Subcutaneous adipose tissue (tissue), 4 donors: ENCODE data around the gene JMJD1C. TPM values are rescaled to one million over a fixed set of nuclear protein-coding genes. Genes with fewer than 3 reads are reported as not detected.

Source experiments
- total RNA-seq, 4 donors: library from RNA; depleted of rRNA; stranded (reverse); fragments of >200 nt; gene quantifications; one replicate each; pipeline ENCODE4 v1.1.0, GENCODE V29; 2016
- TF ChIP-seq, protein P1 (sequence below): fragments of 450-650 bp; IDR thresholded peaks from one replicate; pipeline ENCODE4 v1.5.1; 2016; ENCODE audit warnings: low read depth, mild to moderate bottlenecking, control low read depth, antibody characterized with exemption, moderate library complexity

The JMJD1C gene
- total RNA-seq, 4 donors from 2014 or later, result 106 to 178 (median 171) TPM

DNA sequence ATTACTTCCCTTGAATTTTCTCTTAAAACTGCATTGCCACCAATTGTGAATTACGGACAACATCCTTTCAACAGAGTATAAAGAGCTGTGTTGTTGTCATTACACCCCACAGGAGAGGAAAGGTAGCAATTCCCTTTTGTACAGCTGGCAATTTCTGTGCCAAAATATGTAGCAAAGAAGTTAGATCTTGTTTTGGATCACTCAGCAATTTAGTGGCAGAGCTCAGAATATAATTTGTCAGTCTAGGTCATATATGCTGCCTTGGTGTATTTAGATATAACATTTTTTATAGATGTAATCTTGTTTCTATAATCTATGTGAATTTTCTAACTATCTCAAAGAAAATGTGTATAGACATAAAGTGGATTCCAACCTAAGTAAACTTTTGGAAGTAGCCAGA is 293.9 kb downstream of the JMJD1C start:
- TF ChIP-seq, protein P1, sequence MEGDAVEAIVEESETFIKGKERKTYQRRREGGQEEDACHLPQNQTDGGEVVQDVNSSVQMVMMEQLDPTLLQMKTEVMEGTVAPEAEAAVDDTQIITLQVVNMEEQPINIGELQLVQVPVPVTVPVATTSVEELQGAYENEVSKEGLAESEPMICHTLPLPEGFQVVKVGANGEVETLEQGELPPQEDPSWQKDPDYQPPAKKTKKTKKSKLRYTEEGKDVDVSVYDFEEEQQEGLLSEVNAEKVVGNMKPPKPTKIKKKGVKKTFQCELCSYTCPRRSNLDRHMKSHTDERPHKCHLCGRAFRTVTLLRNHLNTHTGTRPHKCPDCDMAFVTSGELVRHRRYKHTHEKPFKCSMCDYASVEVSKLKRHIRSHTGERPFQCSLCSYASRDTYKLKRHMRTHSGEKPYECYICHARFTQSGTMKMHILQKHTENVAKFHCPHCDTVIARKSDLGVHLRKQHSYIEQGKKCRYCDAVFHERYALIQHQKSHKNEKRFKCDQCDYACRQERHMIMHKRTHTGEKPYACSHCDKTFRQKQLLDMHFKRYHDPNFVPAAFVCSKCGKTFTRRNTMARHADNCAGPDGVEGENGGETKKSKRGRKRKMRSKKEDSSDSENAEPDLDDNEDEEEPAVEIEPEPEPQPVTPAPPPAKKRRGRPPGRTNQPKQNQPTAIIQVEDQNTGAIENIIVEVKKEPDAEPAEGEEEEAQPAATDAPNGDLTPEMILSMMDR, result no peak

GRCh38 chr10:63171255-63171855 is 294.4 kb downstream of the JMJD1C start:
- TF ChIP-seq, protein P1, result no peak

- TF ChIP-seq, protein P1, result no peak
These were observed 296.2 kb downstream of the JMJD1C start for GRCh38 chr10:63169624-63170023.

- TF ChIP-seq, protein P1, result no peak
These were observed 296.8 kb downstream of the JMJD1C start for GRCh38 chr10:63168821-63169462.

DNA sequence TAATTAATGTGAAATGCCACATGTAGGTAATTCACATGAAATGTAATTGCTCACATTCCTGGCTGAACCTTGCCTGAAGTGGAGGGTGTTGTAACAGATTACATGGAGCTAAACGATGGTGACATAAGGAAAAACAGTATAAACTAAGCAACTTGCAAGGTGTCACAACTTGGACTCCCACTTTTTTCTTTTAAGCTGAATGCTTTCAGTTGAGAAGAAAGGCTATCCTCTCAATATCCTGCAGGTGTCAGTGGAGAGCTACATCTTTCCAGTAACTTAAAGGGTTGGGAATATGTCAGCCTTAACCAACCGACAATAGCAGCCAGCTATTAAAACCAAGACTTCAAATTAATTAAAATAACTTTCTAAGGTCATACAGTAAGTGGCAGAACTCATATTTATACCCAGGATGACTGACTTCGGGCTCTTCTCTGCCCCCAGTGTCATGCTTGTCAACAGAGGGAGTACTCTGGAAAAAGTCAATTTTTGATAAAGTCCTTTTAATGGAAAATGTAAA is 299.0 kb downstream of the JMJD1C start:
- TF ChIP-seq, protein P1, result no peak

- TF ChIP-seq, protein P1, result no peak
These were observed 300.5 kb downstream of the JMJD1C start for GRCh38 chr10:63165249-63165648.

- TF ChIP-seq, protein P1, result no peak
These were observed 301.6 kb downstream of the JMJD1C start for GRCh38 chr10:63164166-63164623.
